ENCODE measurements around the gene ARHGAP15. TPM values are rescaled to one million over a fixed set of nuclear protein-coding genes. Genes with fewer than 3 reads are reported as not detected.
"Not testable (repeated sequence)": the region's sequence is repeated elsewhere in the genome, so short reads cannot be mapped to it uniquely, and the experiment has no call there.

ARHGAP15 gene
- total and polyA plus RNA-seq, 9 donors, result 6.7 to 21.0 (median 9.7) TPM

DNA sequence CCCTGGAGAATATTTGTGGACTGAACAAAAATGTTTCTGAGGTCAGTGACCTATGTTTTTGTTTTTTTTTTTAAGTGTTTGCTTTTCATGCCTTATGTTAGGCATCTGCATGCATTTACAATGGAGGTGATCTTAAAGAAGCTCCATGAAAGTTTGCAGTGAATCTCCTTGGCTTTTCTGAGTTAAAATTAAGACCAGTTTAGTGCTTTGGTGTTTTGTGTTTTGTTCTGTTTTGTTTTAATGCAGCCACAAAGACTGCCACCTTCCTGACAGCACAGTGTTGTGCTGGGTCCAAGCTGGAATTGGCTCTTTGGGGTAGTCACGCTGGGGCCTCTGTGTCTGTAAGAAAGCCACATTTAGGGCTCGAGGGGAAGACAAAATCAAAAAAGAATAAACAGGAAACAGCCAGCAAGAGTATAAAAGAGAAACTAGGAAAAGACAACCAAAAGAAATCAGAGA, 396.2 kb downstream of the ARHGAP15 start:
- peak overlapping the region; percentile 73 for H3K27ac ChIP-seq (ENCODE audit: low read length)
- no peaks in the 10 kb centered on the region for H3K36me3 ChIP-seq (ENCODE audit: control insufficient read depth, insufficient read depth, low read length)
- H3K27me3 ChIP-seq (ENCODE audit: control insufficient read depth, insufficient read depth, low read length), result no peaks in the 10 kb centered on the region
- DNase-seq, result no peak
- no peaks in the 10 kb centered on the region for H3K4me1 ChIP-seq (ENCODE audit: control insufficient read depth, insufficient read depth, low read length)
- WGBS (ENCODE audit: insufficient coverage), result 10% methylated on average over 2 of the region's 2 CpGs
- H3K9me3 ChIP-seq (replicated peaks; ENCODE audit: control insufficient read depth, low read depth, low read length), result no peaks in the 10 kb centered on the region
- H3K4me3 ChIP-seq (ENCODE audit: low read length), result no peak overlapping the region

DNA sequence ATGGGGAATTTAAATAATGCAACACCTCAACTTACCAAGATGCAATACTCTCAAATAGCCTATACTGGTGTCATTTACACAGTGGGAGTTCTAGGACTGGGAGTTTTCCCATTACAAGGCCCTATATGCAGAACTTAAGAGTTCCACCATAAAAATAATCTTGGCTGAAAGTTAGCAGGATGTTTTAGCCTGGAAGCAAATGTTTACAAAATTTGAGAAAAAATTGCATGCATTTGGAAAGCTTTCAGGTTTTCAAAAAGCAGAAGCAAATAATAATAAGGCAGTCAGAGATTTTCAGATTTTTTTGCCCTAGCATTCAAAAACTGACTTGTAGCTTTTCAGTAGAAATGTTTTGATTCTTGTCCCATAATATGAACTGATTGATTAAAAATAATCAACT, 397.3 kb downstream of the ARHGAP15 start:
- Histone ChIP-seq H3K27ac (ENCODE audit: low read length) (peak overlapping the region; percentile 73), H3K27me3 (ENCODE audit: control insufficient read depth, insufficient read depth, low read length) (no peaks in the 10 kb centered on the region), H3K9me3 (replicated peaks; ENCODE audit: control insufficient read depth, low read depth, low read length) (no peaks in the 10 kb centered on the region), H3K36me3 (ENCODE audit: control insufficient read depth, insufficient read depth, low read length) (no peaks in the 10 kb centered on the region), H3K4me1 (ENCODE audit: control insufficient read depth, insufficient read depth, low read length) (peaks cover 2% of the 10 kb centered on the region), H3K4me3 (ENCODE audit: low read length) (no peak overlapping the region)
- DNase-seq, result peak; percentile 61

DNA sequence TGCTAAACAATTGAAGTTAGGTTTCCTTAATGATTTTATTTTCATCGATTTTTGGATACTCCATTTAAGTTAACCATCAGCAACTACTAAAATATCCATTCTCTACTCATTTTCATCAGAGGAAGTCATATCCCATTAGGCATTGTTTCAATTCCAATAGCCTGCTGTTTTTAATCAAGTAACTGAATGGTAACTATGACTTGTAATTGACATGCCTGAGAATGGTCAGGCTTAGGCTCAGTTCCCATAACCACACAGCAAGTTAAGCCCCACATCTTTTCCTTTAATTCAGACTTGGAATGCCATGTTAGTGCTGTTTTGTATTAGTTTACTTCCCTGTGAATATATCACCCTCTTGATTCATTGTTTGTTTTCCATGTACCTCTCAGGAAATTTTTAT, 398.8 kb downstream of the ARHGAP15 start:
- Histone ChIP-seq H3K27ac (ENCODE audit: low read length) (no peak overlapping the region), H3K9me3 (replicated peaks; ENCODE audit: control insufficient read depth, low read depth, low read length) (no peaks in the 10 kb centered on the region), H3K4me3 (ENCODE audit: low read length) (no peak overlapping the region), H3K36me3 (ENCODE audit: control insufficient read depth, insufficient read depth, low read length) (no peaks in the 10 kb centered on the region), H3K27me3 (ENCODE audit: control insufficient read depth, insufficient read depth, low read length) (no peaks in the 10 kb centered on the region), H3K4me1 (ENCODE audit: control insufficient read depth, insufficient read depth, low read length) (peaks cover 2% of the 10 kb centered on the region)
- DNase-seq, result no peak
- WGBS (ENCODE audit: insufficient coverage), result no CpG with 5 or more reads among the region's 1 CpG

DNA sequence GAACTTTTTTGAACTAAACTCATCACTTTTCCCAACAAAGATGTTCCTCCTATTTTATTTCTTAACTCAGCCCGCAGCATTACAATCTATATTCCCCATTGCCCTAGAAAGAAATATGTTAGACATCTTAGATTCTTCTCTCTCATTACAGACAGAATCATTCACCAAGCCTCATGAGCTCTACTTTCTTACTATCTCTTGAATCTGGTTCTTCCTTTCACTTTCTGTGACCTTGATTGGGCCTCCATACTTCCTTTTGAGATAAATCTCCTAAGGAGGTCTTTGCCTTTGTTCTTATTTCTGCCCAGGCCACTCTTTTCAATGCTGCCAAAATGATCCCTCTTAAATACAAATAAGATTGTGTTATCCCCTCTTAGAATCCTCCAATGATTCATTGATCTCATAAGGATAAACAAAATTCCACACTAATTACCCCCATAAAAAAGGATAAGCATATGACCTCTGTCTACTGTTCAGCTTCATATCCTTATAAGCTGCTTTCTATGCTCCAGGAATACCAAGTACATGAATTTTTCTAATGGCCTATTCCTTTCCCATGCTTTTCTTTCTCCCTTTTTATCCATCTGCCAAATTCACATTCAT, 400.0 kb downstream of the ARHGAP15 start:
- Histone ChIP-seq H3K4me1 (ENCODE audit: control insufficient read depth, insufficient read depth, low read length) (peaks cover 2% of the 10 kb centered on the region), H3K27me3 (ENCODE audit: control insufficient read depth, insufficient read depth, low read length) (no peaks in the 10 kb centered on the region), H3K36me3 (ENCODE audit: control insufficient read depth, insufficient read depth, low read length) (no peaks in the 10 kb centered on the region), H3K9me3 (replicated peaks; ENCODE audit: control insufficient read depth, low read depth, low read length) (no peaks in the 10 kb centered on the region), H3K27ac (ENCODE audit: low read length) (no peak overlapping the region), H3K4me3 (ENCODE audit: low read length) (no peak overlapping the region)
- WGBS (ENCODE audit: insufficient coverage), result 80% methylated on average over 1 of the region's 1 CpG
- DNase-seq, result no peak

DNA sequence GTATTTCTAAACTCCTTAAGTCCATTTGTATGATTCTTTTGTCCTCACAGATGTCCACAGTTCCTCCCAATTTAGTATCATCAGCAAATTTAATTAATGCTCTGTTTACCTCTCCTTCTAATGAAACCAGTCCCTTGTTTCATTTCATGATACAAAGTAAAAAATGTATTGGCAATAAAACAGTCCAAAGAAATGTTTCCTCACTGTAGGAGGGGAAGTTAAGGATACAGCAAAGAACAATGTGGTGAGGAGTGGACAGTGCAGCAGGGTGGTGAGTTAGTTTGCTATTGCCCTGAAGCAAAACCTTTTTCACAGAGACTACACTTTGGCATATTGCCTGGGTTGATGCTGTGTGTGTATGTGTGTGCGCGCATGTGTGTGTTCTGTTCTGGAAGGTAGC, 401.5 kb downstream of the ARHGAP15 start:
- no peaks in the 10 kb centered on the region for H3K27me3 ChIP-seq (ENCODE audit: control insufficient read depth, insufficient read depth, low read length)
- no peaks in the 10 kb centered on the region for H3K9me3 ChIP-seq (replicated peaks; ENCODE audit: control insufficient read depth, low read depth, low read length)
- H3K4me3 ChIP-seq (ENCODE audit: low read length), result no peak overlapping the region
- no peaks in the 10 kb centered on the region for H3K36me3 ChIP-seq (ENCODE audit: control insufficient read depth, insufficient read depth, low read length)
- DNase-seq, result no peak
- H3K4me1 ChIP-seq (ENCODE audit: control insufficient read depth, insufficient read depth, low read length), result peaks cover 2% of the 10 kb centered on the region
- no CpG with 5 or more reads among the region's 2 CpGs for WGBS (ENCODE audit: insufficient coverage)
- peak overlapping the region; percentile 26 for H3K27ac ChIP-seq (ENCODE audit: low read length)

DNA sequence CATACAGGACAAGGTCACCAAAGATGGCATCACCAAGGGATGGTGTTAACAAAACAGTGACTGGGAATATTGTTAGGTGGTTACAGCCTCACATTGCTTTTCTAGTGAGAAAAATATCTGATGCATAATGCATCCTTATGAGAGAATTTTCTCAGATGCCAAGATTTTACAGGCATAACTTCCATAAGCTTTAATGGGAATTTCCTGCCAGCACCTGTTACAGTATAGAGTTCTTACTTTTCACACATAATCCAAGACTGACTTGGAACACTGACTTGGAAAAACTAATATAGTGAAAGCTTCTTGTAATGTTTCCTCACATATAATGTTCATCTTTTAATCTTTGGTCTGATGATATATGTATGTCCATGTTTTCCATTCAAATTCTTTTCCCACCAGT, 402.8 kb downstream of the ARHGAP15 start:
- H3K4me1 ChIP-seq (ENCODE audit: control insufficient read depth, insufficient read depth, low read length), result peaks cover 2% of the 10 kb centered on the region
- DNase-seq, result peak; percentile 83

DNA sequence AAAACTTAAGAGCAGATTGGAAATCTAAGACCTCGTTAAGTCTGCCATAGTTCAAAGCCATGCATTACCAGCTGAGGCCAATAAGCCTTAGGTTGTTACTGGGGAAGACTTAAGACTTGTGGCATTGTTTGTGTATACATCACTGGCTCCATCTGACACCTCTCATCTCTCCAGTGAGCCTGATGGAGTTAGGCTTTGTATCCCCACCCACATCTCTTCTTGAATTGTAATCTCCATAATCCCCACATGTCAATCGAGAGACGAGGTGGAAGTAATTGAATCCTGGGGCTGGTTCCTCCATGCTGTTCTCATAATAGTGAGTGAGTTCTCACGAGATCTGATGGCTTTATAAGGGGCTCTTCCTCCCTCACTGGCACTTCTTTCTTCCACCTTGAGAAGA, 404.6 kb downstream of the ARHGAP15 start:
- no peak for DNase-seq
- Histone ChIP-seq H3K27ac (ENCODE audit: low read length) (no peak overlapping the region), H3K27me3 (ENCODE audit: control insufficient read depth, insufficient read depth, low read length) (no peaks in the 10 kb centered on the region), H3K9me3 (replicated peaks; ENCODE audit: control insufficient read depth, low read depth, low read length) (no peaks in the 10 kb centered on the region), H3K36me3 (ENCODE audit: control insufficient read depth, insufficient read depth, low read length) (no peaks in the 10 kb centered on the region), H3K4me1 (ENCODE audit: control insufficient read depth, insufficient read depth, low read length) (peaks cover 2% of the 10 kb centered on the region), H3K4me3 (ENCODE audit: low read length) (no peak overlapping the region)
- WGBS (ENCODE audit: insufficient coverage), result 33% methylated on average over 1 of the region's 4 CpGs

More for the DNA sequence above, 402.8 kb downstream of the ARHGAP15 start:
- Histone ChIP-seq H3K36me3 (ENCODE audit: control insufficient read depth, insufficient read depth, low read length) (no peaks in the 10 kb centered on the region), H3K9me3 (replicated peaks; ENCODE audit: control insufficient read depth, low read depth, low read length) (no peaks in the 10 kb centered on the region), H3K27ac (ENCODE audit: low read length) (peak overlapping the region; percentile 67), H3K4me3 (ENCODE audit: low read length) (no peak overlapping the region), H3K27me3 (ENCODE audit: control insufficient read depth, insufficient read depth, low read length) (no peaks in the 10 kb centered on the region)

DNA sequence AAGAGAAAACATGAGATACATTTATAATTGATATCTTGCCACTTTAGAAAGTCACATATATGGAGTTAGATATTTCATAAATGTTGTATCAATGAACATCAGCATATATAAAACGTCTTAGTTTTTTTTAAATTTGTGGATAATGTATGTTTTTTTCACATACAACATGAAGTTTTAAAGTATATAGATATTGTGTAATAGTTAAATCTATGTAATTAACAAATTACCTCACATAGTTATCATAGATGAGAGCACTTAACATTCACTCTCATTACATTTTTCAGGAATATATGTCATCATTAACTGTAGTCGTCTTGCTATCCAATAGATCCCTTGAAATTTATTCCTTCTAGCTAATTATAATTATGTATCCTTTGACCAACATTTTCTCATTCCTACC, 406.6 kb downstream of the ARHGAP15 start:
- H3K4me1 ChIP-seq (ENCODE audit: control insufficient read depth, insufficient read depth, low read length), result peaks cover 1% of the 10 kb centered on the region
- no peaks in the 10 kb centered on the region for H3K27me3 ChIP-seq (ENCODE audit: control insufficient read depth, insufficient read depth, low read length)
- WGBS (ENCODE audit: insufficient coverage), result no CpG with 5 or more reads among the region's 2 CpGs
- no peak overlapping the region for H3K27ac ChIP-seq (ENCODE audit: low read length)
- no peaks in the 10 kb centered on the region for H3K36me3 ChIP-seq (ENCODE audit: control insufficient read depth, insufficient read depth, low read length)
- H3K9me3 ChIP-seq (replicated peaks; ENCODE audit: control insufficient read depth, low read depth, low read length), result no peaks in the 10 kb centered on the region
- no peak overlapping the region for H3K4me3 ChIP-seq (ENCODE audit: low read length)
- DNase-seq, result no peak

DNA sequence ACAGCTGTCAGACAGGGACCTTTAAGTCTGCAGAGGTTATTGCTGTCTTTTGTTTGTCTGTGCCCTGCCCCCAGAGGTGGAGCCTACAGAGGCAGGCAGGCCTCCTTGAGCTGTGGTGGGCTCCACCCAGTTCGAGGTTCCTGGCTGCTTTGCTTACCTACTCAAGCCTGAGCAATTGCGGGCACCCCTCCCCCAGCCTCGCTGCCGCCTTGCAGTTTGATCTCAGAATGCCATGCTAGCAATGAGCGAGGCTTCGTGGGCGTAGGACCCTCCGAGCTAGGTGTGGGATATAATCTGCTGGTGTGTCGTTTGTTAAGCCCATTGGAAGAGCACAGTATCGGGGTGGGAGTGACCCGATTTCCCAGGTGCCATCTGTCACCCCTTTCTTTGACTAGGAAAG, 412.7 kb downstream of the ARHGAP15 start:
- not testable (repeated sequence) for H3K27ac ChIP-seq (ENCODE audit: low read length); H3K9me3 ChIP-seq (replicated peaks; ENCODE audit: control insufficient read depth, low read depth, low read length); H3K4me3 ChIP-seq (ENCODE audit: low read length); H3K27me3 ChIP-seq (ENCODE audit: control insufficient read depth, insufficient read depth, low read length); H3K36me3 ChIP-seq (ENCODE audit: control insufficient read depth, insufficient read depth, low read length); DNase-seq; H3K4me1 ChIP-seq (ENCODE audit: control insufficient read depth, insufficient read depth, low read length)
- WGBS (ENCODE audit: insufficient coverage), result 89% methylated on average over 3 of the region's 11 CpGs

DNA sequence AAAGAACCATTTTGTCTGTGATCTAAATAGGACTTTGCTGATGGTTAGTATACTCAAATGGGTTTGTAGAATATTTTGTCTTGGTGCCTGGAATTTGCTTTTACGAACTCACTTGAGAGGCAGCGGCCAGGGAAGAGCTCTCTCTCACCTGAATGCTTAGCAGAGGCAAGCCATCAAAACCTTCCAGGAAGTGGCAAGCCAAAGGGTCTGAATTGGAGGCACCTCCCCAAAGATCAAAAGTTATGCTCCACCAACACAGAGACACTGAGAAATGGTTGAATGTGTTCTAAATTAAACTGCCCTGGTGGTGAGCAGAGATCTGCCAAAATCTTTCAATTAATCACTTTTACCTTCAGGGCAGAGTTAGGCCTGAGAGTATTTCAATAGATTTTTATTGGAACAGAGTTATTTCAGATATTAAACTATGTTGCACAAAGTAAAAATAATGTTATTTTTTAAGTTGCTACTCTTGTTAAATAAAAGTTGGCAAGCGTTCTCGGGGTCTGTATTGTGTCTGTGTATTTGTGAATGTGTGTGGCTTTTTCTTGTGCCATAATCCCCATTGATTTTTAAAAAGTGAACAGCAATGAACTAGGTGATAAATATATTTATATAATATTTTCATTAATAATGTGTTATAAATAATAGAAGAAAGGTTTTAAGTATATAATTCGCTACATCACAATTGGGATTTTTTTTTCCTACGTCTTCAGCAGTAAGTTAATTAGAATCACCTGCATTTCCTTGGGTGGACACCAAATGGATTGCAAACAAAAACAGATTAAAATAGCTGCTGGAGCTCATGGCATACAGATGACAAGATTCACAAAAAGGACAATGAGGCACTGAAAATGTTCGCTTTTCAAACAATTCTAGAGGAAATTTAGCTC, 416.1 kb downstream of the ARHGAP15 start:
- WGBS (ENCODE audit: insufficient coverage), result 29% methylated on average over 1 of the region's 7 CpGs

More for the DNA sequence above, 416.1 kb downstream of the ARHGAP15 start:
- peak; percentile 85 for DNase-seq
- H3K36me3 ChIP-seq (ENCODE audit: control insufficient read depth, insufficient read depth, low read length), result no peaks in the 10 kb centered on the region
- no peak overlapping the region for H3K4me3 ChIP-seq (ENCODE audit: low read length)
- no peaks in the 10 kb centered on the region for H3K27me3 ChIP-seq (ENCODE audit: control insufficient read depth, insufficient read depth, low read length)
- H3K9me3 ChIP-seq (replicated peaks; ENCODE audit: control insufficient read depth, low read depth, low read length), result peaks cover 3% of the 10 kb centered on the region
- H3K4me1 ChIP-seq (ENCODE audit: control insufficient read depth, insufficient read depth, low read length), result peaks cover 4% of the 10 kb centered on the region
- peak overlapping the region; percentile 92 for H3K27ac ChIP-seq (ENCODE audit: low read length)
